Stimulated activated naive CD8-positive, alpha-beta T cell treated with anti-CD3 and anti-CD28 coated beads, Interleukin-15, amount 100 ng/mL, for 72 hours (primary cell): Measurements from ENCODE around the gene DNAJC15.
A peak's percentile ranks its signal among the peaks of the same experiment; 100 is the strongest.
"Not testable (repeated sequence)": the region's sequence is repeated elsewhere in the genome, so short reads cannot be mapped to it uniquely, and the experiment has no call there.

Source experiments
- ATAC-seq: fragments of 150-1000 bp; cut with Tn5 transposase; 2 replicates; pipeline ENCODE4 v1.10.0; 2021; ENCODE audit warnings: mild to moderate bottlenecking, moderate library complexity
- DNase-seq, 2 donors: peaks; one replicate each; pipeline ENCODE4 v3.0.0; 2021 to 2022
- H3K27ac Mint-ChIP-seq, 2 donors: one replicate each; pipeline ENCODE4 v1.8.0; 2022; ENCODE audit warnings: mild to moderate bottlenecking in 2 of 2, mixed read lengths in 2 of 2, moderate library complexity in 2 of 2
- H3K27me3 Mint-ChIP-seq: one replicate; pipeline ENCODE4 v1.8.0; 2022; ENCODE audit warnings: mixed read lengths
- H3K4me1 Mint-ChIP-seq: one replicate; pipeline ENCODE4 v1.8.0; 2022; ENCODE audit warnings: mild to moderate bottlenecking, mixed read lengths
- H3K4me3 Mint-ChIP-seq, 2 donors: one replicate each; pipeline ENCODE4 v1.8.0; 2022; ENCODE audit warnings: mild to moderate bottlenecking in 2 of 2, mixed read lengths in 2 of 2, moderate library complexity in 1 of 2
- H3K9me3 Mint-ChIP-seq, 2 donors: one replicate each; pipeline ENCODE4 v1.8.0; 2022; ENCODE audit warnings: mixed read lengths in 2 of 2

DNAJC15 gene

DNA sequence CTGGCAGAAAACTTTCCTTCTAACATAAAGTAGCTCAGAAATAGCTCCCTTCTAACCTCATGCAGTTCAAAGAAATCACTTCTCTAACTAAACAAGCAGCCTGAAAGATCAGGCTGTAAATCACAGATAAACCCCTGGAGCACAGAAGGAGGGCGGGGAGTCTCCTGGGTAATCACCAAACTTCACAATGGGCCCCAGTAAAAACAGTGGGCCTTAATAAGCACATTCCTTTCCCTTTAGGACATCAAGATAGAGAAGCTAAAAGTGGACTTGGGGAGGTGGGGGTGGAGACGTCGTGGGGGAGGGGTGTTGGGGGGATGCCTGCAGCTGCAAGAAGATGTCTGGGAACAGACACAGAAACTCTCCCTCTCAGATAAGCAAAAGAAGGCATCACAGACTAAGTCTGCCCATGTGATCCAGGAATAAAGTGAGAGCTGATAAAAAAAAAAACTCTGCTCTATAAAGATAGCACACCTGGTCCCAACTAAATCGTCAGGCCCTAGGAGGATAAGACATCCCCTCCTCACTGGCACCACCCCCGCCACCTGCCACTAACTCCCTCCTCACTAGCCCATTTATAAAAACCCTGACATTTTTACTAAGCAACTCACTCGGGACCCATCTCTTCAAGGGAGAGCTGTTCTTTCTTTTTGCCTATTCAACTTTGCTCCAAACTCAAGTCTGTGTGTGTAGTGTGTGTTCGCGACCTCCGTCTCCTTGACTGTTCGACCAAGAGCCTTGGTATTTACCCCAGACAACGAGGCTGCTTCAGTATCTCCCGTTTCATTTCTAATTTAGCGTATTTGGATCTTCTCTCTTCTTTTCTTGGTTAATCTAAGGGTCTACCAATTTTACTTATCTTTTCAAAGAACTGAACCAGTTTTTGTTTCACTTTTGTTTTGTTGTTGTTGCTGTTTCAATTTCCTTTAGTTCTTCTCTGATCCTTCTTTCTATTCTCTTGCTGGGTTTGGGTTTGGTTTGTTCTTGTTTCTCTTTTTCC, 31.7 kb downstream of the DNAJC15 start:
- no peak overlapping the region for H3K4me3 Mint-ChIP-seq
- no peaks in the 10 kb centered on the region for H3K9me3 Mint-ChIP-seq
- H3K27ac Mint-ChIP-seq: no peak overlapping the region
- no peaks in the 10 kb centered on the region for H3K27me3 Mint-ChIP-seq
- H3K4me1 Mint-ChIP-seq: peaks cover 5% of the 10 kb centered on the region
- DNase-seq (no peak), ATAC-seq (peak; percentile 39)

DNA sequence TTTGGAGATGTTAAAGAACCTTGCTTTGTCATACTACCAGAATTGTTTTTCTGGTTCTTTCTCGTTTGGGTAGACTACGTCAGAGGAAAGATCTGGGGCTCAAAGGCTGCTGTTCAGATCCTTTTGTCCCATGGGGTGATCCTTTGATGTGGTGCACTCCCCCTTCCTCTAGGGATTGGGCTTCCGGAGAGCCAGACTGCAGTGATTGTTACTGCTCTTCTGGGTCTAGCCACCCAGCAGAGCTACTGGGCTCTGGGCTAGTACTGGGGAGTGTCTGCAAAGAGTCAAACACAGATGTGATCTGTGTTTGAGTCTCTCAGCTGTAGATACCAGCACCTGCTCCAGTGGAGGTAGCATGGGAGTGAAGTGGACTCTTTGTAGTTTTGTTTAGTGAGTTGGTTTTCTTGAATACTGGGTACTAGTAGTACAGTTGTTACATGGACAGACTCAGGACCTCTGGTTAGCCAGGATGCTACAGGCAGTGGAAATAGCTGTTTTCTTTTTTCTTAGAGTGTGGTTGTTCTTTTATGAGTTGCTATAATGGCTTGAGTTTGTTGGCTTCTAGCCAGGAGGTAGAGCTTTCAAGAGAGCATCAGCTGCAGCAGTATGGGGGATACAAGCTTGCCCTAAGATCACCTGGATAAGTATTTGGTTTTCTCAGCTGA, 34.4 kb downstream of the DNAJC15 start:
- H3K4me3 Mint-ChIP-seq: peak overlapping the region; percentile 31 to 58
- peak in 1 of 2 donors; percentile 12 for DNase-seq
- H3K27me3 Mint-ChIP-seq: no peaks in the 10 kb centered on the region
- peaks cover 27% of the 10 kb centered on the region for H3K4me1 Mint-ChIP-seq
- peak; percentile 62 for ATAC-seq
- H3K27ac Mint-ChIP-seq: peak overlapping the region; percentile 43 to 82
- no peaks in the 10 kb centered on the region for H3K9me3 Mint-ChIP-seq

DNA sequence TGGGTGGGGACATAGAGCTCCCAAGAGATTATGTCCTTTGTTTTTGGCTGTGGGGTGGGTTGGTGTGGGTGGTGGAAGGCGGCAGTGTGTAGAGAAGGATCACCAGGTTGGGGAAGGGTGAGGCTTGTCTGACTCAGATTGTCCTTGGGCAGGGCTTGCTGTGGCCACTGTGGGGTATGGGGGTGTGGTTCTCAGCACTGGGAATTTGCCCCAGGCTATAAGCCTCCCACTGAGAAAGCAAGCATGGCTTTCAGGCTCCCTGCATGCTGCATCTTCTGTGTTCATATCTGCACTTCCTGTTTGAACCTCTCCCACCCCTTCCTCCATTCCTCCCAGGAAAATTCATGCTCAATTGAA, 34.9 kb downstream of the DNAJC15 start:
- peak overlapping the region; percentile 2 to 56 for H3K27ac Mint-ChIP-seq
- H3K27me3 Mint-ChIP-seq: no peaks in the 10 kb centered on the region
- peaks cover 27% of the 10 kb centered on the region for H3K4me1 Mint-ChIP-seq
- peak overlapping the region in 1 of 2 donors; percentile 58 for H3K4me3 Mint-ChIP-seq
- no peaks in the 10 kb centered on the region for H3K9me3 Mint-ChIP-seq
- ATAC-seq (peak; percentile 73), DNase-seq (peak; percentile 23 to 42)

DNA sequence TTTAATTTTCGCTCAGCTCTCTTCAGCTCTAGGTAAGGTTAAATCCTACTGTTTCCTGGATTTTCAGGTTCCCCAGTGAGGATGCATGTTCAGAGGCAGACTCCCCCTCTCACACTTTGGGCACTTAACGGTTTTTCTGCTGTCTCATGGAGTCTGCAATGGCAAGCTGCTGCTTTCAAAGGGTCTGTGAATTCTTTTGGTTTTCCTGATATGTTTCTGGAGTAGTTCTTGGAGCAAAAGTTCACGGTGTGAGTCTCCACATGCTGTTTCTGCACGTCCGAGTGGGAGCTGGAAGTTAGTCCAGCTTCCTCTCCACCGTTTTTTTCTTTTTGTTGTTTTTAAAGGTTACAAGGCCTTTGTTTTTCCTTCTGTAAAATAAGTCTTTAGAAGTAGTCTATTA, 35.4 kb downstream of the DNAJC15 start:
- peaks cover 27% of the 10 kb centered on the region for H3K4me1 Mint-ChIP-seq
- H3K4me3 Mint-ChIP-seq: no peak overlapping the region
- H3K9me3 Mint-ChIP-seq: no peaks in the 10 kb centered on the region
- H3K27ac Mint-ChIP-seq: peak overlapping the region in 1 of 2 donors; percentile 2
- no peaks in the 10 kb centered on the region for H3K27me3 Mint-ChIP-seq
- DNase-seq: no peak
- ATAC-seq: no peak

DNA sequence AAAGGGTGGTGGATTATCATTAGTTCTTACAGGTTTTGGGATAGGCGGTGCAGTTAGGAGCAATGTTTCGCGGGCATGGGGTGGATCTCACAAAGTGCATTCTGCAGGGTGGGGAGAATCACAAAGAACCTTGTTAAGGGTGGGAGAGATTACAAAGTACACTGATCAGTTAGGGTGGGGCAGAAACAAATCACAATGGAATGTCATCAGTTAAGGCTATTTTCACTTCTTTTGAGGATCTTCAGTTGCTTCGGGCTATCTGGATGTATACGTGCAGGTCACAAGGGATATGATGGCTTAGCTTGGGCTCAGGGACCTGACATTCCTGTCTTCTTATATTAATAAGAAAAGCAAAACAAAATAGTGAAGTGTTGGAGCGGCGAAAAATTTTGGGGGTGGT, 36.4 kb downstream of the DNAJC15 start:
- H3K4me3 Mint-ChIP-seq, H3K27me3 Mint-ChIP-seq, ATAC-seq, H3K9me3 Mint-ChIP-seq, DNase-seq: not testable (repeated sequence)
- H3K27ac Mint-ChIP-seq: peak overlapping the region in 1 of 2 donors; percentile 5
- peaks cover 27% of the 10 kb centered on the region for H3K4me1 Mint-ChIP-seq

DNA sequence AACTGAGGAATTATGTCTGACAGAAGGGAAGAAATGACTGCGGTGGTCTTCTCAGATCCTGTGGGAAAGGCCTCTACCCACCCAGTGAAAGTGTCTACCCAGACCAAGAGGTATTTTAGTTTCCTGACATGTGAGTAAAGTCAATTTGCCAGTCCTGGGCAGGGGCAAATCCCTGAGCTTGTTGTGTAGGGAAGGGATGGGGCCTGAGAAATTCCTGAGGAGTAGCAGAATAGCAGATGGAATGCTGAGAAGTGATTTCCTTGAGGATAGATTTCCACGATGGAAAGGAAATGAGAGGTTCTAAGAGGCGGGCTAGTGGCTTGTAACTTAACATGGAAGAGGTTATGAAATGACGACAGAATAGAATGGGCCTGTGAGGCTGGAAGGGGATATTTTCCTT, 37.4 kb downstream of the DNAJC15 start:
- DNase-seq, H3K27me3 Mint-ChIP-seq, H3K9me3 Mint-ChIP-seq, ATAC-seq, H3K4me3 Mint-ChIP-seq: not testable (repeated sequence)
- Mint-ChIP-seq H3K4me1 (peaks cover 27% of the 10 kb centered on the region), H3K27ac (peak overlapping the region in 1 of 2 donors; percentile 47)

DNA sequence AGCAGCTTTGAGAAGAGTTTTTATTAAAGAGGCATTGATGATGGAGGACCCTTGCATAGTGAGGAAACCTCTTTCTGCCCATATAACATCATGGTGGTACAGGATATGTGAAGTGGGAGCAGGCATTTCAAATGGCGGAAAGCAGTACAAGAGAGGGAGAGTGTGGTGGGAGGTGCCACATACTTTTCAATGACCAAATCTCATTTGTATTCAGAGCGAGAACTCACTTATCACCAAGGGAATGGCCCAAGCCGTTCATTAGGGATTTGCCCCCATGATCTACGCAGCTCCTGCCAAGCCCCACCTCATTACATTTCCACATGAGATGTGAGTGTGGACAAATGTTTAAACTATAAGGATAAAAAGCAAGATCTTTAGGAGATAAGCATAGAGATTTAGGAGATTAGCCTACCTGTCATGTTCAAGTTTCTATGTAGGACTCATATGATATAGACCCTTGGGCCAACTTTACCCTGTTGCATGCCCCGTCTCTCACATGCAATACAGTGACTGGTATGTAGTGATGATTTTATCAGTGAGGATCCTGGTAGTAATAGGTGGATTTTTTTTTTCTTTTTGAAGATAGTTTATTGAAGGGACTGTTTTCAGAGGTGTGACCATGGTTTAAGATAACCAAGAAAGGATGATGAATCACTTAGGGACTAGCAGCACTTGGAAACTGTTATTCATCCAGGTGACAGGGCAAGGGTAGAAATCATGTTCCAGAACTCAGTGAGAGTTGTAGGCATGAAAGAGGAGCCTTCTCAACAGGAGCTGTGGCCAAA, 38.3 kb downstream of the DNAJC15 start:
- peak in 1 of 2 donors; percentile 19 for DNase-seq
- Mint-ChIP-seq H3K27ac (peak overlapping the region; percentile 15 to 31), H3K27me3 (no peaks in the 10 kb centered on the region), H3K4me3 (peak overlapping the region in 1 of 2 donors; percentile 12), H3K9me3 (no peaks in the 10 kb centered on the region), H3K4me1 (peaks cover 27% of the 10 kb centered on the region)
- peak; percentile 84 for ATAC-seq

DNA sequence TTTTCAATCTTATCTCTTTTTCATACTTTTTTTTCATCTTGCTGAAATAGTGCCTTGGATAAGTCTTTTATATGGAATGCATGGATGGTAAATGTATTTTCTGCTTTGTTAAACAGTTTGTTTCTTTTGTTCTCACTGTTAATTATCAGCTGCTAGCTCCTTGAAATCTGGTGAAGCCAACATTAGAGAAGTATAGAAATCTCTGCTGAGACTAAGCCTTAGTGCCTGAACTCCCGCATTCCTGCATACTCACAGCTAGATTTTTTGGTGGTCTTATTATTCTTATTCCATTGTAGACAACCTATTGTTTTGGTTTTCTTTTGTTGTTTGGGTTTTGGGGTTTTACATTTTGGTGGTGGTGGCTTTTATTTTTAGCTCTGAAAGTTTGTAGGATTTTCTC, 48.4 kb downstream of the DNAJC15 start:
- DNase-seq: no peak
- H3K4me3 Mint-ChIP-seq: no peak overlapping the region
- no peak overlapping the region for H3K27ac Mint-ChIP-seq
- ATAC-seq: no peak
- peaks cover 34% of the 10 kb centered on the region for H3K4me1 Mint-ChIP-seq
- no peaks in the 10 kb centered on the region for H3K9me3 Mint-ChIP-seq
- no peaks in the 10 kb centered on the region for H3K27me3 Mint-ChIP-seq

DNA sequence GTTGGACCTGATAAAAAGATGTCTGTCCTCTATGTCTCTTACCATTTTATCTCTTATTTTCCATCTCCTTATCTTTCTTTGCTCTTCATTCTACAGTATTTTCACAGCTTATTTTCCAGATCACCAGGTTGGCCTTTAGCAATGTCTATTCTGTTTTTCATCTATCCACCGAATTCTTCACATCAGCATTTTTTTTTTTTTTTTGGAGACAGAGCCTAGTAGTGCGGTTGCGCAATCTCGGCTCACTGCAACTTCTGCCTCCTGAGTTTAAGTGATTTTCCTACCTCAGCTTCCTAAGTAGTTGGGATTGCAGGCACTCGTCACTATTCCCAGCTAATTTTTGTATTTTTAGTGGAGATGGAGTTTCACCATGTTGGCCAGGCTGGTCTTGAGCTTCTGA, 49.0 kb downstream of the DNAJC15 start:
- Mint-ChIP-seq H3K27me3 (no peaks in the 10 kb centered on the region), H3K27ac (no peak overlapping the region), H3K9me3 (no peaks in the 10 kb centered on the region), H3K4me1 (peaks cover 35% of the 10 kb centered on the region), H3K4me3 (no peak overlapping the region)
- ATAC-seq: no peak
- no peak for DNase-seq

DNA sequence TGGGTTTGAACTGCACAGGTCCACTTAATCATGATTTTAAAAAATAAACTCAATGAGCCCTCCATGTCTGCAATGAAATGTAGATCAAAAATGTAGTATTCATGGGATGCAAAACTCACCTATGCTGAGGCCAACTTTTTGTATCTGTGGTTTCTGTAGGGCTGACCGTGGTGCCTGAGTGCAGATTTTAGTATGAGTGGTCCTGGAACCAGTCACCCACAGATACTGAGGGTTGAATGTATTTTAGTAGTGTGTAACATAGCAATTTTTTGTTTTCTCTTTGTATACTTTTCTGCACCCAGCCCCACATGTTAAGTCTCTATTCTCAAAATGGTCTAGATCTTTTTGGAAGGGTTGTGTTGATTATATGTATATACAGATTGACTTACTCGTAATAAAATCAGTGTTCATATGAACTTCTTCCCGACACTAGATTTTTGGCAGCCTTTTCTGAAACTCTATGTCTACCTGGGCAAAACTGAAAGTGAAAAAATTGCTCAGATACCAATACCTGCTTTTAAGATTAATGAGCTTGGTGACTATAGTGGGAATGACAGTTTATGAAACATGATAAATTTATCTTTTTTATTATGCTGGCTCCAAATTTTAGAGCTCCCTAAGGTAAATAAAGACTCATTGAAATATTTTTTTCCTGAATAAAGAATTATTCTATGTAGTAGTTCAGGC, 51.6 kb downstream of the DNAJC15 start:
- peak; percentile 91 for ATAC-seq
- peak in 1 of 2 donors; percentile 21 for DNase-seq
- Mint-ChIP-seq H3K4me1 (peaks cover 44% of the 10 kb centered on the region), H3K27me3 (no peaks in the 10 kb centered on the region), H3K4me3 (no peak overlapping the region), H3K27ac (no peak overlapping the region), H3K9me3 (no peaks in the 10 kb centered on the region)

DNA sequence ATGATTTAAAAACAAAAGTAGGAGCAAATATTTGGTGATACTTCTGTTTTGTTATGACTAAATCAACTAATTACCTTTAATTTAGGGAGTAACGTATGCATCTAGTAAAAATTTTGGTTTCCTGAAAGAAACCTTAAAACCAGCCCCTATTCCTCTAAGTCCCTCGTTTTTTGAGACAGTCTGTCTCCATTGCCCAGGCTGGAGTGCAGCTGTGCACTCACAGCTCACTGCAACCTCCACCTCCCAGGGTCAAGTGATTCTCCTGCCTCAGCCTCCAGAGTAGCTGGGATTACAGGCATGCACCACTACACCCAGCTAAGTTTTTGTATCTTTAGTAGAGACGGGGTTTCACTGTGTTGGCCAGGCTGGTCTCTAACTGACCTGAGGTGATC, 52.1 kb downstream of the DNAJC15 start:
- H3K9me3 Mint-ChIP-seq, H3K27me3 Mint-ChIP-seq, H3K4me3 Mint-ChIP-seq, H3K27ac Mint-ChIP-seq, ATAC-seq, DNase-seq: not testable (repeated sequence)
- peaks cover 44% of the 10 kb centered on the region for H3K4me1 Mint-ChIP-seq

DNA sequence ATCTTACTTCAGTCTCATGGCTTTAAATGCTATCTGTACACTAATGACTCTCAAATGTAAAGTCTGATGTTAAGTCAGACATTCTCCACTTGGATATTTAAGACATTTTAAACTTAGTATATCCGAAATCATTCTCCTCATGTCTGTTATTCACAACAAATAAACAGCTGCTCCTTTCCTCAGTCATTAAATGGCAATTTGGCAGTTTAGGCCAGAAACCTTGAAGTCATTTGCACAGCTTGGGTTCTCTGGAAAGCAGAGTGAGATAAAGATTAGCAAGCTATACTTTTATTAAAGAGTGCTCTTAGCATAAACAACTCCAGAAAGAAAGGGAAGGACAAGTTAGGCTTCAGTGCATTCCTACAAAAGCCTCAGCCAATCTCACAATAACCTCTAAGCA, 53.7 kb downstream of the DNAJC15 start:
- H3K27ac Mint-ChIP-seq: no peak overlapping the region
- ATAC-seq (no peak), DNase-seq (no peak)
- no peak overlapping the region for H3K4me3 Mint-ChIP-seq
- H3K9me3 Mint-ChIP-seq: no peaks in the 10 kb centered on the region
- peaks cover 37% of the 10 kb centered on the region for H3K4me1 Mint-ChIP-seq
- no peaks in the 10 kb centered on the region for H3K27me3 Mint-ChIP-seq

DNA sequence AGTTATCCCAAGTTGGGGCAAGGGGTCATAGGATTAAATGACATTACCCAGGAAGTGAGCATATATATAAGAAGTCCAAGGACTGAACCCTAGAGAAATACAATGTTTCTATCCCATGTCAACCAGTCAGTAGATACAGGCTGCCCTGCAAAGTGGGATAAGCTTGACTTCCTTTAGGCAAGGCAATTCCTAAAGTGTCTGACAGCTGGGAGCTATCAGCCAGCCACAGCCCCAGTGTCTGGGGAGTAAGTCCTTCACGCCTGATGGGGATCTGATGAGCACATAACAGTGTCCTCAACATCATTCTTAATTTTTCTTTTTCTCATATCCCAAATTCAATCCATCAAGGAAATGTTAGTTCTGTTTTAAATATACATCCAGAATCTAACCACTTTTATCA, 54.1 kb downstream of the DNAJC15 start:
- Mint-ChIP-seq H3K27me3 (no peaks in the 10 kb centered on the region), H3K4me3 (no peak overlapping the region), H3K4me1 (peaks cover 33% of the 10 kb centered on the region)

DNA sequence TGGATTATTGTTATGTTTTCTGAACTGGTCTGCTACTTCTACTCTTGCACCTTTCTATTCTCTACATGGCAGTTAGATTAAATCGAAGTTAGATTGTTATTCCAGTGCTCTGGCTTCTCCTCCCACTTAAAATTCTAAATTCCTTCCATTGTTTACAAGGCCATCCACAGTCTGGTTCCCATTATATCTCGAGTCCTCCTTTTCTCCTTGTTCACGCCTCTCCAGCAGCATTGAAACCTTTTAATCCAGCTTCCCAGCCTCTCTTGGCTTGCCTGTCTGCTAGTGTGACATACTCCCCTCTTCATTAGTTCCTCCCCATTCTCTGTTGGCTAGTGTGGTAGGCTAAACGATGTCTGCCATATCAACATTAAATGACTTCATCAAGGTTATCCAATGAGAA, 54.5 kb downstream of the DNAJC15 start:
- peaks cover 29% of the 10 kb centered on the region for H3K4me1 Mint-ChIP-seq
- H3K9me3 Mint-ChIP-seq: no peaks in the 10 kb centered on the region
- DNase-seq (no peak), ATAC-seq (no peak)
- no peaks in the 10 kb centered on the region for H3K27me3 Mint-ChIP-seq
- no peak overlapping the region for H3K4me3 Mint-ChIP-seq
- H3K27ac Mint-ChIP-seq: peak overlapping the region in 1 of 2 donors; percentile 68

More for the DNA sequence above, 54.1 kb downstream of the DNAJC15 start:
- H3K27ac Mint-ChIP-seq: no peak overlapping the region
- DNase-seq: no peak
- no peaks in the 10 kb centered on the region for H3K9me3 Mint-ChIP-seq
- no peak for ATAC-seq

DNA sequence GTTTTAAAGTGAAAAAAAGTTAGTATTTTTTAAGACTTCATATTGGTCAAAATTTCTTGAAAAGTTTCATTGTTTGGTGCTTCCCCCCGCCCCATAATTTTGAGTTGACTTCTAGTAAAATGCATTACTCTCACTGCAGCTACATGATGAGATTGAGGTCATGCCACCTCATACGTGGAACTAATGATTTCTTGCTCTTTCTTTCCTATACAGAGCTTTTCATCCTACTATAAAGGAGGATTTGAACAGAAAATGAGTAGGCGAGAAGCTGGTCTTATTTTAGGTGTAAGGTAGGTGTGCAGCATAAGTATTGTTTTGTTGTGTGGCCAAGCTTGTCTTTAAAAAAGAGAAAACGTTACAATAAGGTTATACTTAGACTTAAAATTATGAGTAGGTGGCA, 55.0 kb downstream of the DNAJC15 start:
- H3K4me1 Mint-ChIP-seq: peaks cover 28% of the 10 kb centered on the region
- peak overlapping the region in 1 of 2 donors; percentile 69 for H3K27ac Mint-ChIP-seq
- H3K4me3 Mint-ChIP-seq: no peak overlapping the region
- H3K27me3 Mint-ChIP-seq: no peaks in the 10 kb centered on the region
- ATAC-seq (no peak), DNase-seq (no peak)
- no peaks in the 10 kb centered on the region for H3K9me3 Mint-ChIP-seq
